Adrenal gland (tissue), 12 donors: ENCODE data around the gene FGGY. TPM values are rescaled to one million over a fixed set of nuclear protein-coding genes. Genes with fewer than 3 reads are reported as not detected.

ENCODE experiments used
- DNase-seq, 7 donors: peaks; one replicate each; pipeline ENCODE4 v3.0.0-alpha.2; 2019 to 2020
- H3K27ac ChIP-seq, 5 donors: fragments of 200-600 bp; sonication (generic) in 4 of 5; 1 replicate in 3 of 5; 2 replicates in 2 of 5; pipeline versions ENCODE4 v1.5.1 to v1.8.0; 2016 to 2020; ENCODE audit warnings: mild to moderate bottlenecking in 1 of 5
- H3K27me3 ChIP-seq: fragments of 200-600 bp; 2 replicates; pipeline ENCODE4 v1.8.0; 2021
- H3K36me3 ChIP-seq, 2 donors: fragments of 200-600 bp; replicated peaks in 1 of 2; 1 replicate in 1 of 2; 2 replicates in 1 of 2; pipeline versions ENCODE4 v1.5.1 to v1.8.0; 2018 to 2022
- H3K4me1 ChIP-seq, 2 donors: fragments of 200-600 bp; replicated peaks in 1 of 2; 1 replicate in 1 of 2; 2 replicates in 1 of 2; pipeline versions ENCODE4 v1.5.1 to v1.8.0; 2018 to 2021
- H3K4me3 ChIP-seq, 4 donors: fragments of 200-600 bp; sonication (generic) in 3 of 4; one replicate each; pipeline ENCODE4 v1.5.1; 2016 to 2018
- H3K9me3 ChIP-seq, 3 donors: fragments of 200-600 bp; sonication (generic) in 1 of 3; replicated peaks in 1 of 3; 1 replicate in 2 of 3; 2 replicates in 1 of 3; pipeline versions ENCODE4 v1.5.1 to v1.8.0; 2016 to 2021
- CTCF ChIP-seq, 6 experiments: fragments of 450-650 bp in 4 of 6; fragments of 200-600 bp in 2 of 6; sonication (generic) in 1 of 6; IDR thresholded peaks; 1 replicate in 5 of 6; 2 replicates in 1 of 6; pipeline versions ENCODE4 v1.5.1 to v1.8.0; 2016 to 2021; ENCODE audit warnings: antibody characterized with exemption in 6 of 6, mild to moderate bottlenecking in 2 of 6, moderate library complexity in 1 of 6
- POLR2A ChIP-seq, 2 donors: fragments of 450-650 bp; IDR thresholded peaks; one replicate each; pipeline ENCODE4 v1.6.1; 2017; ENCODE audit warnings: antibody characterized with exemption in 2 of 2, mild to moderate bottlenecking in 2 of 2, moderate library complexity in 1 of 2
- WGBS, 4 donors: extraction: QIAGEN DNeasy Blood & Tissue Kit in 2 of 4; methylation state at CpG; one replicate each; pipeline versions ENCODE4 v1.1.5 to v1.1.7; 2013 to 2017; 5-methylcytosine and 5-hydroxymethylcytosine counted together
- intact Hi-C, 2 donors: fragments of 100-400 bp; cut with DNase I; formaldehyde crosslinking; loops; one replicate each; pipeline versions ENCODE4 v1.14.1 to v1.15.0; 2022 to 2023
- polyA plus RNA-seq, 3 donors: library from polyadenylated mRNA; stranded (reverse); fragments of 200-250 nt in 2 of 3; fragments of 350-450 nt in 1 of 3; fragmentation: Illumina TruSeq in 1 of 3; extraction: RNeasy Lipid Tissue Mini Kit (QIAGEN cat#74804) in 1 of 3; gene quantifications; one replicate each; pipeline ENCODE4 v1.2.3, GENCODE V29; 2013 to 2014
- total RNA-seq, 9 donors: library from RNA; depleted of rRNA in 4 of 9; stranded (reverse); fragments of >200 nt in 4 of 9; fragments of 120-200 nt in 1 of 9; fragmentation: NEBNext Ultra II Directional in 1 of 9; extraction: Animal tissue kit (Norgen Biotek cat#: 25700) in 1 of 9; gene quantifications; one replicate each; pipeline versions ENCODE4 v1.1.0 to v1.2.4, GENCODE V29; 2013 to 2023
- donor health status: healthy with polysubstance abuse.
- donor health status: Bipolar disorder and iron deficiency.
- donor health status: DM: yes; HTN: yes; CAD: no.
- donor health status: DM: no; HTN: no; CAD: no.
- donor health status: DM: no; HTN: no; CAD: no.
- donor health status: DM: yes; HTN: yes; CAD: no.

The FGGY gene
- total and polyA plus RNA-seq, 12 donors = 7.4 to 75.5 (median 35.0) TPM

- Histone ChIP-seq H3K4me3 (no peak overlapping the region), H3K9me3 (no peaks in the 10 kb centered on the region), H3K4me1 (peaks cover 0 to 28% of the 10 kb centered on the region in 2 donors), H3K27me3 (no peaks in the 10 kb centered on the region), H3K36me3 (no peaks in the 10 kb centered on the region), H3K27ac (no peak overlapping the region)
- no peak for DNase-seq
- 88 to 96% (median 95%) methylated on average over 5 of the region's 5 CpGs for WGBS, 4 donors
- TF ChIP-seq POLR2A (IDR thresholded peaks at IDR 0.05) (no peak), CTCF (IDR thresholded peaks at IDR 0.05) (no peak)
- intact Hi-C loops = loop anchor here (5.0 to 10.0 kb wide), 4 partner anchors 330 to 920 kb away; partner anchors contain the start of gene FGGY (in 2 of the 2)
Observed at GRCh38 chr1:59695252-59695651, 398.4 kb downstream of the FGGY start.

- H3K27me3 ChIP-seq = no peaks in the 10 kb centered on the region
- intact Hi-C loops = loop anchor here (5.0 to 10.0 kb wide), 4 partner anchors 332 to 922 kb away; partner anchors contain the start of gene FGGY (in 2 of the 2)
- TF ChIP-seq POLR2A (IDR thresholded peaks at IDR 0.05) = no peak
- no peak overlapping the region for H3K4me3 ChIP-seq
- no peaks in the 10 kb centered on the region for H3K9me3 ChIP-seq
- 81 to 87% (median 83%) methylated on average over 8 of the region's 8 CpGs for WGBS, 4 donors
- H3K27ac ChIP-seq = peak overlapping the region in 1 of 5 donors; percentile 35
- no peaks in the 10 kb centered on the region for H3K36me3 ChIP-seq
- no peak for DNase-seq
- peaks cover 0 to 22% of the 10 kb centered on the region in 2 donors for H3K4me1 ChIP-seq
Observed at GRCh38 chr1:59696421-59697115, 399.7 kb downstream of the FGGY start.

- peak overlapping the region in 1 of 5 donors; percentile 35 for H3K27ac ChIP-seq
Observed at GRCh38 chr1:59697150-59697800, 400.4 kb downstream of the FGGY start.

GRCh38 chr1:59698386-59698785 is 401.5 kb downstream of the FGGY start:
- TF ChIP-seq CTCF (IDR thresholded peaks at IDR 0.05) = no peak
- TF ChIP-seq POLR2A (IDR thresholded peaks at IDR 0.05) = no peak
- Histone ChIP-seq H3K4me3 (no peak overlapping the region), H3K9me3 (no peaks in the 10 kb centered on the region), H3K27me3 (no peaks in the 10 kb centered on the region), H3K4me1 (peaks cover 11 to 30% of the 10 kb centered on the region in 2 donors), H3K27ac (no peak overlapping the region), H3K36me3 (no peaks in the 10 kb centered on the region)
- intact Hi-C loops = loop anchor here (5.0 to 10.0 kb wide), 4 partner anchors 334 to 924 kb away; partner anchors contain the start of gene FGGY (in 2 of the 2)
- no peak for DNase-seq
- 50 to 69% (median 65%) methylated on average over 4 of the region's 4 CpGs for WGBS, 4 donors

More at GRCh38 chr1:59697150-59697800, 400.4 kb downstream of the FGGY start:
- no peak for TF ChIP-seq POLR2A (IDR thresholded peaks at IDR 0.05)
- TF ChIP-seq CTCF (IDR thresholded peaks at IDR 0.05) = no peak
- intact Hi-C loops = loop anchor here (5.0 to 10.0 kb wide), 4 partner anchors 332 to 922 kb away; partner anchors contain the start of gene FGGY (in 2 of the 2)
- no peaks in the 10 kb centered on the region for H3K36me3 ChIP-seq
- no peak for DNase-seq
- H3K4me3 ChIP-seq = no peak overlapping the region
- no peaks in the 10 kb centered on the region for H3K9me3 ChIP-seq
- WGBS, 4 donors = 58 to 66% (median 63%) methylated on average over 8 of the region's 8 CpGs
- no peaks in the 10 kb centered on the region for H3K27me3 ChIP-seq
- H3K4me1 ChIP-seq = peaks cover 0 to 21% of the 10 kb centered on the region in 2 donors
